CD14-positive monocyte (primary cell): ENCODE data around the gene CRTC1. TPM values are rescaled to one million over a fixed set of nuclear protein-coding genes. Genes with fewer than 3 reads are reported as not detected.

ENCODE experiments used
- DNase-seq, 3 donors: peaks; one replicate each; pipeline ENCODE4 v3.0.0-alpha.2; 2011 to 2022
- H2AFZ ChIP-seq: 2 replicates; pipeline ENCODE4 v1.6.0; 2012; ENCODE audit warnings: mild to moderate bottlenecking, low read depth, low read length, inconsistent platforms; ENCODE audit not compliant: insufficient read depth, poor library complexity, severe bottlenecking
- H3K27ac ChIP-seq, 2 donors: 1 replicate in 1 of 2; 2 replicates in 1 of 2; pipeline ENCODE4 v1.5.1; 2012 to 2013; ENCODE audit warnings: low read length in 2 of 2, control low read depth in 1 of 2, inconsistent platforms in 1 of 2, low read depth in 1 of 2, mild to moderate bottlenecking in 1 of 2
- H3K27me3 ChIP-seq, 2 donors: one replicate each; pipeline versions ENCODE4 v1.6.0 to v1.6.1; 2011 to 2013; ENCODE audit warnings: low read length in 2 of 2; ENCODE audit not compliant: control insufficient read depth in 2 of 2, insufficient read depth in 2 of 2
- H3K36me3 ChIP-seq, 2 donors: replicated peaks in 1 of 2; 1 replicate in 1 of 2; 2 replicates in 1 of 2; pipeline versions ENCODE4 v1.5.1 to v1.6.1; 2012 to 2013; ENCODE audit warnings: low read length in 2 of 2, control low read depth in 1 of 2, inconsistent platforms in 1 of 2, mild to moderate bottlenecking in 1 of 2; ENCODE audit not compliant: insufficient read depth in 2 of 2, control insufficient read depth in 1 of 2
- H3K4me1 ChIP-seq, 2 donors: 1 replicate in 1 of 2; 2 replicates in 1 of 2; pipeline versions ENCODE4 v1.5.1 to v1.6.1; 2012 to 2013; ENCODE audit warnings: low read length in 2 of 2, control low read depth in 1 of 2, inconsistent platforms in 1 of 2, mild to moderate bottlenecking in 1 of 2, moderate library complexity in 1 of 2; ENCODE audit not compliant: insufficient read depth in 2 of 2, control insufficient read depth in 1 of 2
- H3K4me2 ChIP-seq: replicated peaks from 2 replicates; pipeline ENCODE3; 2012; ENCODE audit warnings: low read length, moderate library complexity, mild to moderate bottlenecking; ENCODE audit not compliant: poor library complexity, severe bottlenecking; ENCODE audit errors: extremely low read depth
- H3K4me3 ChIP-seq, 3 experiments: fragments of 200-600 bp in 1 of 3; sonication (generic) in 1 of 3; replicated peaks in 1 of 3; 1 replicate in 2 of 3; 2 replicates in 1 of 3; pipeline ENCODE4 v1.5.1; 2011 to 2013; ENCODE audit warnings: low read length in 3 of 3, mild to moderate bottlenecking in 3 of 3, control low read depth in 2 of 3, low read depth in 2 of 3, inconsistent platforms in 1 of 3, moderate library complexity in 1 of 3
- H3K79me2 ChIP-seq: 2 replicates; pipeline ENCODE4 v1.6.0; 2012; ENCODE audit warnings: mild to moderate bottlenecking, control low read depth, inconsistent platforms, low read length, moderate library complexity; ENCODE audit not compliant: insufficient read depth
- H3K9ac ChIP-seq: 2 replicates; pipeline ENCODE4 v1.6.0; 2017; ENCODE audit warnings: low read length, mild to moderate bottlenecking; ENCODE audit not compliant: insufficient read depth, poor library complexity, severe bottlenecking
- H3K9me3 ChIP-seq, 2 donors: replicated peaks in 1 of 2; 1 replicate in 1 of 2; 2 replicates in 1 of 2; pipeline versions ENCODE4 v1.5.1 to v1.6.1; 2012 to 2013; ENCODE audit warnings: low read length in 2 of 2, control low read depth in 1 of 2; ENCODE audit not compliant: control insufficient read depth in 1 of 2, insufficient read depth in 1 of 2
- H4K20me1 ChIP-seq: 2 replicates; pipeline ENCODE4 v1.6.0; 2012; ENCODE audit warnings: mild to moderate bottlenecking, low read length, control low read depth, moderate library complexity; ENCODE audit not compliant: insufficient read depth
- H3K27ac Mint-ChIP-seq, 7 donors: one replicate each; pipeline ENCODE4 v1.8.0; 2020; ENCODE audit warnings: mild to moderate bottlenecking in 7 of 7, mixed read lengths in 7 of 7, moderate library complexity in 6 of 7, inconsistent platforms in 2 of 7
- H3K27me3 Mint-ChIP-seq, 3 donors: one replicate each; pipeline ENCODE4 v1.8.0; 2021 to 2022; ENCODE audit warnings: low read depth in 3 of 3, mild to moderate bottlenecking in 3 of 3, mixed read lengths in 3 of 3, moderate library complexity in 3 of 3, inconsistent platforms in 1 of 3
- H3K36me3 Mint-ChIP-seq, 2 donors: one replicate each; pipeline ENCODE4 v1.8.0; 2020; ENCODE audit warnings: mixed read lengths in 2 of 2, inconsistent platforms in 1 of 2, mild to moderate bottlenecking in 1 of 2
- H3K4me1 Mint-ChIP-seq: one replicate; pipeline ENCODE4 v1.8.0; 2020; ENCODE audit warnings: mild to moderate bottlenecking, mixed read lengths
- H3K4me3 Mint-ChIP-seq, 2 donors: one replicate each; pipeline ENCODE4 v1.8.0; 2020; ENCODE audit warnings: mild to moderate bottlenecking in 2 of 2, mixed read lengths in 2 of 2, moderate library complexity in 1 of 2
- H3K9me3 Mint-ChIP-seq, 7 donors: one replicate each; pipeline ENCODE4 v1.8.0; 2020 to 2022; ENCODE audit warnings: mixed read lengths in 7 of 7, mild to moderate bottlenecking in 6 of 7, moderate library complexity in 6 of 7, inconsistent platforms in 2 of 7
- CTCF ChIP-seq: fragments of 200-600 bp; IDR thresholded peaks from one replicate; pipeline ENCODE4 v1.8.0; 2022; ENCODE audit warnings: antibody characterized with exemption, mild to moderate bottlenecking
- WGBS: methylation state at CpG from one replicate; pipeline ENCODE4 v1.1.5; 2013; ENCODE audit warnings: missing lambda C conversion rate; ENCODE audit not compliant: insufficient coverage; 5-methylcytosine and 5-hydroxymethylcytosine counted together
- intact Hi-C, 2 donors: fragments of 100-400 bp; cut with micrococcal nuclease; formaldehyde crosslinking; loops; one replicate each; pipeline versions ENCODE4 v1.15.0 to v1.15.1; 2023
- polyA plus RNA-seq, 3 donors: library from polyadenylated mRNA; depleted of rRNA in 1 of 3; unstranded in 2 of 3; stranded (reverse) in 1 of 3; fragments of 300-500 nt in 2 of 3; fragments of >200 nt in 1 of 3; fragmentation: Illumina TruSeq in 2 of 3; gene quantifications; 1 replicate in 2 of 3; 2 replicates in 1 of 3; pipeline ENCODE4 v1.2.3, GENCODE V29; 2012 to 2021

Gene CRTC1
- polyA plus RNA-seq, 3 donors: 0.28 to 9.2 (median 0.55) TPM

- H3K4me2 ChIP-seq: peak overlapping the region; percentile 92
- H3K27me3 Mint-ChIP-seq: peaks cover 2% of the 10 kb centered on the region in 3 donors
- no peak for TF ChIP-seq CTCF
- peak overlapping the region; percentile 74 to 85 for H3K4me3 Mint-ChIP-seq
- H3K4me3 ChIP-seq: peak overlapping the region; percentile 31 to 76 (median 41)
- intact Hi-C loops: no loop called here
- H3K9me3 ChIP-seq: no peaks in the 10 kb centered on the region
- H3K27ac Mint-ChIP-seq: peak overlapping the region; percentile 73 to 91 (median 83)
- H3K36me3 Mint-ChIP-seq: no peaks in the 10 kb centered on the region
- H2AFZ ChIP-seq: peak overlapping the region; percentile 78
- no peak for DNase-seq
- H3K9me3 Mint-ChIP-seq: no peaks in the 10 kb centered on the region
- no peaks in the 10 kb centered on the region for H3K36me3 ChIP-seq
- 71% methylated on average over 6 of the region's 8 CpGs for WGBS
- H4K20me1 ChIP-seq: peaks cover 15% of the 10 kb centered on the region
- H3K4me1 ChIP-seq: peaks cover 59 to 72% of the 10 kb centered on the region in 2 donors
- H3K79me2 ChIP-seq: peaks cover 40% of the 10 kb centered on the region
- peak overlapping the region; percentile 35 to 76 for H3K27ac ChIP-seq
- peaks cover 59% of the 10 kb centered on the region for H3K4me1 Mint-ChIP-seq
- no peaks in the 10 kb centered on the region for H3K27me3 ChIP-seq
- H3K9ac ChIP-seq: peak overlapping the region; percentile 53
Measured at GRCh38 chr19:18682807-18683108, 722 bp upstream of the CRTC1 start.

- intact Hi-C loops: no loop called here
- TF ChIP-seq CTCF: no peak
- Mint-ChIP-seq H3K9me3 (no peaks in the 10 kb centered on the region), H3K27me3 (peaks cover 2% of the 10 kb centered on the region in 3 donors), H3K4me3 (peak overlapping the region; percentile 67 to 73), H3K36me3 (peaks cover 3 to 6% of the 10 kb centered on the region in 2 donors), H3K4me1 (peaks cover 51% of the 10 kb centered on the region), H3K27ac (peak overlapping the region in 6 of 7 donors; percentile 19 to 83 (median 50))
- Histone ChIP-seq H3K36me3 (no peaks in the 10 kb centered on the region), H3K4me2 (peak overlapping the region; percentile 92), H2AFZ (peak overlapping the region; percentile 76), H3K79me2 (peaks cover 46% of the 10 kb centered on the region), H3K4me3 (peak overlapping the region; percentile 55 to 76 (median 74)), H3K27me3 (no peaks in the 10 kb centered on the region), H4K20me1 (peaks cover 28% of the 10 kb centered on the region), H3K9me3 (no peaks in the 10 kb centered on the region), H3K9ac (peak overlapping the region; percentile 53), H3K4me1 (peaks cover 46 to 64% of the 10 kb centered on the region in 2 donors), H3K27ac (peak overlapping the region in 1 of 2 donors; percentile 48)
- 92% methylated on average over 4 of the region's 16 CpGs for WGBS
- no peak for DNase-seq
Measured at GRCh38 chr19:18683958-18684641, 620 bp downstream of the CRTC1 start.
